LNCaP clone FGC (cell line): ENCODE results near the gene CD83.

ENCODE experiments used
- DNase-seq: peaks from one replicate; pipeline ENCODE4 v3.0.0-alpha.2; 2011; ENCODE audit warnings: low read depth
- H3K4me3 ChIP-seq: 2 replicates; pipeline ENCODE4 v1.5.1; 2011; ENCODE audit warnings: mild to moderate bottlenecking, low read depth, low read length, control low read depth
- CTCF ChIP-seq: IDR thresholded peaks from 2 replicates; pipeline ENCODE4 v1.5.1; 2012; ENCODE audit warnings: mild to moderate bottlenecking; ENCODE audit not compliant: control insufficient read depth, insufficient read depth; ENCODE audit errors: extremely low read depth

Gene CD83

GRCh38 chr6:14182916-14183315 lies 65.3 kb downstream of the CD83 start:
- no peak for DNase-seq
- H3K4me3 ChIP-seq, result no peak overlapping the region
- TF ChIP-seq CTCF, result no peak
